DND-41 (cell line): Measurements from ENCODE around the gene RBMS3.

Source experiments
- ATAC-seq: fragments of 200-7000 bp; cut with Tn5 transposase; 3 replicates; pipeline ENCODE4 v1.9.1; 2021; ENCODE audit warnings: low read depth; ENCODE audit not compliant: insufficient read depth
- DNase-seq: peaks from one replicate; pipeline ENCODE4 v3.0.0-alpha.2; 2020
- H2AFZ ChIP-seq: 2 replicates; pipeline ENCODE4 v1.6.0; 2012; ENCODE audit warnings: low read depth, low read length
- H3K27ac ChIP-seq: 2 replicates; pipeline ENCODE4 v1.5.1; 2012; ENCODE audit warnings: low read length, inconsistent platforms
- H3K27me3 ChIP-seq: fragments of 200-600 bp; sonication (generic); 2 replicates; pipeline ENCODE4 v1.6.0; 2012; ENCODE audit warnings: low read length, mild to moderate bottlenecking, inconsistent platforms; ENCODE audit not compliant: insufficient read depth, poor library complexity
- H3K36me3 ChIP-seq: 2 replicates; pipeline ENCODE4 v1.5.1; 2012; ENCODE audit warnings: low read length, inconsistent platforms; ENCODE audit not compliant: insufficient read depth
- H3K4me1 ChIP-seq: 2 replicates; pipeline ENCODE4 v1.5.1; 2012; ENCODE audit warnings: mild to moderate bottlenecking, low read length; ENCODE audit not compliant: insufficient read depth
- H3K4me2 ChIP-seq: 2 replicates; pipeline ENCODE4 v1.6.0; 2012; ENCODE audit warnings: mild to moderate bottlenecking, moderate library complexity, low read length, inconsistent platforms; ENCODE audit not compliant: insufficient read depth
- H3K4me3 ChIP-seq, 2 experiments: fragments of 200-600 bp in 1 of 2; shearing (Covaris generic) in 1 of 2; 2 replicates each; pipeline ENCODE4 v1.5.1; 2012 to 2016; ENCODE audit warnings: inconsistent platforms in 2 of 2, low read length in 2 of 2, mild to moderate bottlenecking in 2 of 2, low read depth in 1 of 2, moderate library complexity in 1 of 2
- H3K79me2 ChIP-seq: 2 replicates; pipeline ENCODE4 v1.6.0; 2012; ENCODE audit warnings: low read length, inconsistent platforms; ENCODE audit not compliant: insufficient read depth
- H3K9ac ChIP-seq: 2 replicates; pipeline ENCODE4 v1.6.0; 2012; ENCODE audit warnings: low read depth, mild to moderate bottlenecking, inconsistent platforms, low read length, moderate library complexity
- H3K9me3 ChIP-seq: 2 replicates; pipeline ENCODE4 v1.5.1; 2012; ENCODE audit warnings: low read length, moderate library complexity, mild to moderate bottlenecking, inconsistent platforms; ENCODE audit not compliant: insufficient read depth, severe bottlenecking
- H4K20me1 ChIP-seq: 2 replicates; pipeline ENCODE4 v1.6.0; 2012; ENCODE audit warnings: low read length; ENCODE audit not compliant: insufficient read depth
- CTCF ChIP-seq: IDR thresholded peaks from 2 replicates; pipeline ENCODE4 v1.5.1; 2012; ENCODE audit warnings: borderline replicate concordance, low read length, moderate library complexity, mild to moderate bottlenecking; ENCODE audit not compliant: poor library complexity, severe bottlenecking; ENCODE audit errors: extremely low read depth
- EZH2 ChIP-seq: IDR thresholded peaks from 3 replicates; pipeline ENCODE4 v1.6.1; 2012; ENCODE audit warnings: borderline replicate concordance, low read depth, mild to moderate bottlenecking, moderate library complexity, low read length, inconsistent platforms; ENCODE audit not compliant: severe bottlenecking

The RBMS3 gene

GRCh38 chr3:29716213-29716612 is 435.3 kb downstream of the RBMS3 start:
- Histone ChIP-seq H3K79me2 (no peaks in the 10 kb centered on the region), H4K20me1 (no peaks in the 10 kb centered on the region), H3K9me3 (no peaks in the 10 kb centered on the region), H3K27me3 (no peaks in the 10 kb centered on the region), H3K9ac (no peak overlapping the region), H3K4me2 (no peak overlapping the region), H2AFZ (no peak overlapping the region), H3K36me3 (no peaks in the 10 kb centered on the region), H3K4me1 (no peaks in the 10 kb centered on the region), H3K4me3 (no peak overlapping the region), H3K27ac (no peak overlapping the region)
- DNase-seq (no peak), ATAC-seq (no peak)
- TF ChIP-seq CTCF (no peak), EZH2 (no peak)

GRCh38 chr3:29718661-29719065 is 437.8 kb downstream of the RBMS3 start:
- no peaks in the 10 kb centered on the region for H3K36me3 ChIP-seq
- no peak overlapping the region for H3K9ac ChIP-seq
- TF ChIP-seq CTCF: no peak
- no peak for TF ChIP-seq EZH2
- H3K79me2 ChIP-seq: no peaks in the 10 kb centered on the region
- no peaks in the 10 kb centered on the region for H3K27me3 ChIP-seq
- H3K4me3 ChIP-seq: no peak overlapping the region
- no peak overlapping the region for H2AFZ ChIP-seq
- ATAC-seq: no peak
- no peaks in the 10 kb centered on the region for H3K9me3 ChIP-seq
- H3K4me1 ChIP-seq: no peaks in the 10 kb centered on the region
- H3K27ac ChIP-seq: no peak overlapping the region
- no peaks in the 10 kb centered on the region for H4K20me1 ChIP-seq
- no peak for DNase-seq
- H3K4me2 ChIP-seq: no peak overlapping the region

- Histone ChIP-seq H2AFZ (no peak overlapping the region), H3K4me2 (no peak overlapping the region), H4K20me1 (no peaks in the 10 kb centered on the region), H3K36me3 (no peaks in the 10 kb centered on the region), H3K27me3 (no peaks in the 10 kb centered on the region), H3K4me1 (no peaks in the 10 kb centered on the region), H3K27ac (no peak overlapping the region), H3K9ac (no peak overlapping the region), H3K9me3 (no peaks in the 10 kb centered on the region), H3K4me3 (no peak overlapping the region), H3K79me2 (no peaks in the 10 kb centered on the region)
- DNase-seq: no peak
- ATAC-seq: no peak
- TF ChIP-seq CTCF (no peak), EZH2 (no peak)
These were observed 439.8 kb downstream of the RBMS3 start for GRCh38 chr3:29720665-29721064.

- DNase-seq (no peak), ATAC-seq (no peak)
- Histone ChIP-seq H3K27me3 (no peaks in the 10 kb centered on the region), H2AFZ (no peak overlapping the region), H3K9ac (no peak overlapping the region), H4K20me1 (no peaks in the 10 kb centered on the region), H3K4me1 (no peaks in the 10 kb centered on the region), H3K79me2 (no peaks in the 10 kb centered on the region), H3K4me2 (no peak overlapping the region), H3K4me3 (no peak overlapping the region), H3K27ac (no peak overlapping the region), H3K9me3 (no peaks in the 10 kb centered on the region), H3K36me3 (no peaks in the 10 kb centered on the region)
- no peak for TF ChIP-seq EZH2
These were observed 440.9 kb downstream of the RBMS3 start for GRCh38 chr3:29721789-29722188.
